SKM-1 (cell line): ENCODE results near the gene CENPA.
"Not testable (repeated sequence)": the region's sequence is repeated elsewhere in the genome, so short reads cannot be mapped to it uniquely, and the experiment has no call there.

ENCODE experiments used
- DNase-seq: peaks from one replicate; lab custom pipeline; 2025; ENCODE audit not compliant: unreplicated experiment; lab: John Stamatoyannopoulos, UW

Gene CENPA

DNA sequence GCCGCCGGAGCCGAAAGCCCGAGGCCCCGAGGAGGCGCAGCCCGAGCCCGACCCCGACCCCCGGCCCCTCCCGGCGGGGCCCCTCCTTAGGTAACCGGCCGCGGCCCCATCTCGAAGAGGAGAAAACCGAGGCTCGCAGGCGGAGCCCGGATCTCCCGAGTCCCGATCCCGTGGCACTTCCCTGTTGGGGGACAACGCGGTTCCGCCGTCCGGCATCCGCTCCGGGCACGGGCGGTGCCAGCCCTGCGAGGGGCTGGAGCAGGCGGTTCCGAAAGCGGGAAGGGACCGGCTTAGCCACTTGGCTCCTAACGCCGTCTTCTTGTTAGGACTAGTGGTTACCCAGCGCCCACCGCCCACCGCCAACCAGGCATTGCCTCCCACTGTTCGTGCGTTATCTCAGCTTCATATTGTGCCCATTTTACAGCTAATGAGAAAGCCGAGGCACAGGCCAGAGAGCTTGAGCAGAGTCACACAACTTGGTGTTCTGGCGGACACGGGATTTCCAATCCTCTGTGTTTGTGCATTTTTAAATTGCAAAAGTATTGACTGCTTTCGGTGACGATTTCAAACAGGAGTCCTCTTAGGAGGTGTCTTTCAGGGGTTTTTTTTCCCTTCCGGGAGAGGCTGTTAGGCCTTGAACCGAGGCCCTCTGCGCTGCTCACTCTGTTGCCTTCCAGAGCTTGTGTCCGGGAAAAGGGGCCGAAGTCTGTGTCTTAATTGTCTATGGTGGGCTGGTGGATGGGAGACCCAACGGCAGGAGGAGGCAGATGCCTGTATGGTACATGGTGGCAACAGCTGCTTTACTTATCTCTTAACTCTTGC is 562 bp downstream of the CENPA start:
- no peak for DNase-seq

DNA sequence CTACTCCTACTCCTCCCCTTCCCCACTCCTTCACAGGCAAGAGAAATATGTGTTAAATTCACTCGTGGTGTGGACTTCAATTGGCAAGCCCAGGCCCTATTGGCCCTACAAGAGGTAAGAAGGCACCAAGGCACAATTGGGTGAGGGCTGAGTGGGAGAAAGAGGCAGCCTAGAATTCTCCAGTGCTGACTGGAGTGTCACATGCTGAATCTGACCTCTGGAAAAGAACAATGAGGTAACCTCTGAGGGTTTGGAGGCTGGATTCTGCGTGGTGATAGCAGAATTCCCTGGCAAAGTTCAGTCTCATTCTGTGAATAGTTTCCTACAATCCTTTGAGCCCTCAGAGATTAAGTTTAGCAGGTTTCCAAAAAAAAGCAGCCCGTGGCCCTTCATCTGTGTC is 6.9 kb downstream of the CENPA start:
- no peak for DNase-seq

DNA sequence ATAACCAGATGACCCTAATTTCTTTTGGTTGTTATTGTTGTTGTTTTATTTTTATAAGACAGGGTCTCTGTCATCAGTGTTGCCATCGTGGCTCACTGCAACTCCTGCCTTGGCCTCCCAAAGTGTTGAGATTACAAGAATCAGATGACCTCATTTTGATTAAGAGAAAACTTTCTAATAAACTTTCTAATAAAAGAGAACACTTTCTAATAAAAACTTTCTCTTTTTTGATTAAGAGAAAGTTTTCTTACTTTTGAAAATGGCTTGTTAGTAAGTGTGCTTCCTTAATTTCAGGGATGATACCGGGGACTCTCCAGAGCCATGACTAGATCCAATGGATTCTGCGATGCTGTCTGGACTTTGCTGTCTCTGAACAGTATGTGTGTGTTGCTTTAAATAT is 7.7 kb downstream of the CENPA start:
- DNase-seq = no peak

DNA sequence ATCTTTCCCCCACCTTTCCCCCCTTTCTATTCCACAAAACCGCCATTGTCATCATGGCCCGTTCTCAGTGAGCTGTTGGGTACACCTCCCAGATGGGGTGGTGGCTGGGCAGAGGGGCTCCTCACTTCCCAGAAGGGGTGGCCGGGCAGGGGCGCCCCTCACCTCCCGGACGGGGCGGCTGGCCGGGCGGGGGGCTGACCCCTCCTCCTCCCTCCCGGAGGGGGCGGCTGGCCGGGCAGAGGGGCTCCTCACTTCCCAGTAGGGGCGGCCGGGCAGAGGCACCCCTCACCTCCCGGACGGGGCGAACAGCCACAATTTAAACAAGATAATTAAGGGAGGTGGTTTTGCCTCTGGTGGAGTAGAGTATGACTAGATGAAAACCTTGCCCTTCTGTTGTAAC is 9.3 kb downstream of the CENPA start:
- not testable (repeated sequence) for DNase-seq

DNA sequence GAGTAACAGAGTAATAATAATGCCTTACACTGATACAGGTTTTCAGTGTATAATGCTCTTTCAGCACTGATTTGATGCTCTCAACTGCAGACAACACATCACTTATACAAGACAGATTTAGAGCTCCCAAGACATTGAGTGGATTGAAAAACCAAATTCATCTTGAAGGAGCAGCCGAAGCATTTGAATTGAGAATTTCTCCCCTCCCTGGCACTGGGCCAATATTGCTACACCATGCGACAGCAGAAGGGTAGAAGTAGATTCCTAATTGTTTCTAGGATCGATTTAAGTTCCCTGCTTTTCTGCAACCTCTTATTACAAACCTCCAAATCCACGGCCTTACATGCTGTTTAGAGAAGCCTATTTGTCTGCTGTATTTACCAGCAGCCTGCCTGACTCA is 15.5 kb downstream of the CENPA start:
- no peak for DNase-seq

DNA sequence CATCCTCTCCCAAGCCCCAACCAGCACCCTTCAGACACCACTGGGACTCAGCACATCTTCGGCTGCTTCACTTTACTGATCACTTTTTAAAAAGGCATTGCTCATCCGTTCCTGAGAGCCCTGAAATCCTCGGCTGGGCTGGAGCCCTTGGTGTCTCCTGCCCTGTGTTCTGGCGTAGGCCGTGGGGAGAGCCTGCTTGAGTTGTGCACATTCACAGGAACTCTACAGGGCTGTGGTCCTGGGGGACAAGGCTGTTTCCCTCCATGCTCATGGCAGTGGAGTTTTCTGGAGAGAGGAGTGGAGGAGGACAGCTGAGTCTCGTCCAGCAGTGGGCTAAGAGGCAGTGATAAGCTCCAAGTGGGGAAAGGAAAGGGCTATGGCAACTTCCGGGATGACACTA is 15.9 kb downstream of the CENPA start:
- DNase-seq = no peak

DNA sequence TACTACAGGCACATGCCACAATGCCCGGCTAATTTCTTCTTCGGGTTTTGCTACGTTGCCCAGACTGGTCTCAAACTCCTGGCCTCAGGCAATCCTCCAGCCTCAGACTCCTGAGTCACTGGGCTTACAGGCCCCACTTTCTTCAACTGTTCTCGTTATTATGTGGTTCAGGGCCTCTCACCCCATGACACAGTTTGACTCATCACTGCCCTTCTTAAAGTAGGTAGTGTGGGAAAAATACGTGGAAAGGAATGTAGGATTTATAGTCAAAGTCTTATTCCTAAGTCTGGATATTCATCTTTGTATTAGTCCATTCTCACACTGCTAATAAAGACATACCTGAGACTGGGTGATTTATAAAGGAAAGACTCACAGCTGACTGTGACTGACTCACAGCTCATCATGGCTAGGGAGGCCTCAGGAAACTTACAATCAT is 19.4 kb downstream of the CENPA start:
- DNase-seq = no peak

DNA sequence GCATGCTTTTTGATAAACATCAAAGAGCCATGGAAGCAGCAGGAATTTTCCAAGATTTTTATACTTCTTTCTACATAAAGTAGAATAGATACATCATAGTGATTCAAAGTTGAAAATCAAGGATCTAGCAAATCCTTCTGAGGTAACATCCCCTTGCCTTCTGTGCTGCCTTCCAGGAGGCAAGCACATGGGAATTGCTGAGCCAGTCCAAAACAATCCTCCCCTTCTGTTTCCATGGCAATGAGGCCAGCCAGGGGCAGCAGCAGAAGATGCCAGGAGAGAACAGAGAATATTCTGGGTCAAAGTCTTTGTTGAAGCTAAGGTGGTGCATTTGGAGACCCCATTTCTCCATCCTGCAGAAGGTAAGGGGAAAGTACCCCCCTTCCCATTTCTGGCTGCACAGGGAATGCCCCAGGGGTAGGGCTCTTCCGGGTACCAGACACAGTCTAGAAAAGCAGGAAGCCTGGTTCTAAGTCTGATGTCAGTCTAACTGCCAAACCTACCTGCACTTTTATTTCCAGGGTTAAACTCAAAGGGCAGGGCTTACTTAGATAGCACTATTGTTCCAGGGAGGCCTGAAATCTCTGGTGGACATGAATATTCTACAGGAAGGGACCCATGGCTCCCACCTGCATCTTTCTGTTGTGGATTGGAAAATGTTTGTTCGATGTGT is 22.1 kb downstream of the CENPA start:
- DNase-seq = no peak

DNA sequence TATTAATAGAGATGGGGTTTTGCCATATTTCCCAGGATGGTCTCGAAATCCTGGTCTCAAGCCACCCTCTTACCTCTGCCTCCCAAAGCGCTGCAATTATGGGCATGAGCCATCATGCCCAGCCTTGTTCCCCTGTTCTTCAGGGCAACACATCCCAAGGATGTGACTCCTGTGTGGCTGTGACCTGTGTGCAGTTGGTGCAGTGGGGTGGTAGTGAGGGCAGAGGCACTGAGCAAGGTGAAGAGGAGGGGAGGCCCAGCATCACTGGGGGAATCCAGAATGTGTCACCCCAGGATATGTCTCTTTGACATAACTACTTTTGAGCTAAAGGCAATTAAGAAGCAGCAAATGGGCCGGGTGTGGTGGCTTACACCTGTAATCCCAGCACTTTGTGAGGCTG is 23.4 kb downstream of the CENPA start:
- no peak for DNase-seq

DNA sequence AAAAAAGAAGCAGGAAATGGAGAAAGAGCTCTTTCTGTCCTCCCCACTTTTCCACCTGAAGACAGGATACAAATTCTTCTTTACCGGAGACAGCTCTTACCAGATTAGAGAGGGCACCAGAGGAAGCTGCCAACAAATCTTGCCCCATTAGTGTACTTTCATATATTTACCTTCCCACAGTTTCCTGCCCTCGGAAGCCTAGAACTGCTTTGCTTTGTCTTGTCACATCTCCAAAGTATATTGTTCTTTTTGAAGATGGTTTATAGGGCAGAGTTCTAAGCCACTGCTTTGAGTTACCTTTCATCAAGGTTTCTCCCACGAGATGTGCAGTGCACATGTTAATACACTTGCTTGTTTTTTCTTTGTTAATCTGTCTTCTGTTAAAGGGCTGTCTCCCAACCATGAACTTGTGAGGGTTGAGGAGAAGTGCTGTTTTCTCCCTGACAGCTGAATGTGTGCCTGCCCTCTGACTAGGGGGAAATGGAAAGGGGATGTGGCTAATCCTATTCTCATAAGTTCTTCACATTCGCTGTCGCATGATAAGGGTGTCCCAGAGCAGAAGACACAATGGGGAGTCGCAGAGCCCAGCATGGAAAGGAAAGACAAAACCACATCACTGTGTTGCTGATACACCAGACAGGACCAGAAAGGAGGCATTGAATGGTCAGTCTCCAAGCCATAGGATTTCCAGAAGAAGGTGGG is 24.2 kb downstream of the CENPA start:
- DNase-seq = peak; percentile 39

DNA sequence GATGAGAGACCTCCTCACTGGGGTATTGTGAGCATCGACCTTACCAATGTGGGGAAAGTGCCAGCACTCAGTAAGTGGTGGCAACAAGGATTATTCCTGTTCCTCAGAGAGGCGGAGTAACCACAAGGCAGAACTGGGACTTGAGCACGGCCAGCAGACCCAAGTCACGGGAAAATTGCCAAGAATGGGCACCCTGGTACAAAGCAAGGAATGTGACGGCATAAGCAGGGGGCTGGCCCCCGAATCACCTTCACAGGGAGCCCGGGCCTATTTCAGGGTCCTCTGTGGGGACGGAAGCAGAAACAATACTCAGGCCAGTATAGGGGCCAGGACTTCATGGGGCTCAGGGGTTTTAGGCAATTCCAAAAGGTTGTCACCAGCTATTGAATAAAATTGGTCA is 25.4 kb downstream of the CENPA start:
- DNase-seq = no peak

DNA sequence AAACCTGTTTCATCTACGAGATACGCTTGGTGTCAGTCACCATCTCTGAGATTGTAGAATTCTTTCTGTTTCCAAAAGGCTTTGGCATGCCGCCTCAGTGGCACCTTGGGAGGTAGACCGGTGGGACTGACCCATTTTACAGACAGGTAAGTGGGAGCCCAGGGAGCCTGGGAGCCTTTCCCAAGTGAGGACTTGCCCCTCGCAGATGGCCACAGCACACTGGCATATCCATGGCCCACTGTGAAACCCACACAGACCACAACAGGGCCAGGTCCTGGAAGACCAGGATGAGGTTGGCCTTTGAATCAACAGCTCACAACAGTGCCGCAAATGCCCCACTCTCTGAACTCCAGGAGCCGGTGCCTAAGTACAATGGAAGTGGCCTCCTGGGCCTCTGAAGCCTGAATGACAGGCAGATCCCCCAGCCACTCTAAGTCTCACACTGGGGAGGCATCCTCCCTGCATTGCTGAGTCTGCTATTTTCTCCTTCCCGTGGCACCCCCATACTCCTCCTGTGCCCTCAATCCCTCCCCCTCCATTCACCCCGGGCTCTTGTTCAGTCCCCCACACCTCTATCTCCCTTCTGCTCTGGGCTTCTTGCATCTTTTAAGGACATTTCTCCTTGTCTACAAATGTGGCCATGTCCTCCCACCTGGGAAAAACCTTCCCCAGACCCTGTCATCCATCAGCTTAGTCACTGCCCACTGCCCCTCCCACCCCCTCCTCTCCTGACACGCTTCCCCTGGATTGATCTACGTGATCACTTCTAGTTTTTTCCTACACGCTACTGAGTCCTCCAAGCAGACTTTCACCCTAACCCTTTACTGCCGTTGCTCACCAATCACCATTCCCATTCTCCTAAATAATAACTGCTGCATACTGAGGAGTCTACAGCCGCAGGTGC is 26.2 kb downstream of the CENPA start:
- no peak for DNase-seq

DNA sequence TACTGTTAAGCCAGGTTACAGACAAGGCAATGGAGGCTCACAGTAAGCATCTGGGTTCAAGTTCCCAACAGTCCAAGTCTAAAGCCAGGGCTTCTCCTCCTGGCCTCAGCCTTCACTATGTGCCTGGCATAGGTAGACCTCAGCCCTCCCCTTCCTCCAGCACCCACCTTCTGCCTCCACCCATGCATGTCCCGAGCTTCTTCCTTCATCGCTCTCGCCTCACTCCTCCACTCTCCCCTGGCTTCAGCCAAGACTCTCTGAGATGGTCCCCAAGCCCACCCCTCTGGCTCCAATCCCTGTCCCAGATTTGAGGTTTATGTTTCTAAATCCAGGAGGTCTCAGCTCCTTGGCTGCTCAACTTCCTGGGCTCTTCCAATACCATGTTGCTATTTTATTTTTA is 26.9 kb downstream of the CENPA start:
- DNase-seq = no peak

DNA sequence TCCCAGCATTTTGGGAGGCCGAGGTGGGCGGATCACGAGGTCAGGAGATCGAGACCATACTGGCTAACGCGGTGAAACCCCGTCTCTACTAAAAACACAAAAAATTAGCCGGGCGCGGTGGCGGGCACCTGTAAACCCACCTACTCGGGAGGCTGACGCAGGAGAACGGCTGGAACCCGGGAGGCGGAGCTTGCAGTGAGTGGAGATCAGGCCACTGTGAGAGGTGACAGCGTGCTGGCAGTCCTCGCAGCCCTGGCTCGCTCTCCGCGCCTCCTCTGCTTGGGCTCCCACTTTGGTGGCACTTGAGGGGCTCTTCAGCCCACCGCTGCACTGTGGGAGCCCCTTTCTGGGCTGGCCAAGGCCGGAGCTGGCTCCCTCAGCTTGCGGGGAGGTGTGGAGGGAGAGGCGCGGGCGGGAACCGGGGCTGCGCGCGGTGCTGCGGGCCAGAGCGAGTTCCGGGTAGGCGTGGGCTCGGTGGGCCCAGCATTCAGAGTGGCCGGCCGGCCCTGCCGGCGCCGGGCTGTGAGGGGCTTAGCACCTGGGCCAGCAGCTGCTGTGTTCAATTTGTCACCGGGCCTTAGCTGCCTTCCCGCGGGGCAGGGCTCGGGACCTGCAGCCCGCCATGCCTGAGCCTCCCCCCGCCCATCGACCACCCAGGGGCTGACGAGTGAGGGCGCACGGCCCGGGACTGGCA is 28.4 kb downstream of the CENPA start:
- not testable (repeated sequence) for DNase-seq

DNA sequence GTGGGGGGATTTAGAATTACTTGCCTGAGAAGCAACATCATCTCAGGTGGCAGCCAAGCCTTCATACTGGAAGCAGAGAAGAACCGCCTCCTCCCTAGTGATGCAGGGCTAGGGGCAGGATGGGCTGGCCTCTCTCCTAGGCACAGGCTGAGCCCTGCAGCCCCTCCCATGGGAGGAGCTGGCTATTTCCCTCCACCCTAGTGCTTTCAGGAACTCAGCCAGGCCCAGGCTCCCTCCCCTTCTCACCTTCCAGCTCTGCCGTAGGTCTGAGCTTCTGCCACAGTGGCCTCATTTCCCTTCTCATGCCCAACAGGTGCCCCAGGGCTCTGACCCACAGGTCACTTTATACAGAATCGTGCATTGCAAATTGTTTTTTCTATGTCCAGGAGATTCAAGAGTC is 31.0 kb downstream of the CENPA start:
- DNase-seq = no peak

DNA sequence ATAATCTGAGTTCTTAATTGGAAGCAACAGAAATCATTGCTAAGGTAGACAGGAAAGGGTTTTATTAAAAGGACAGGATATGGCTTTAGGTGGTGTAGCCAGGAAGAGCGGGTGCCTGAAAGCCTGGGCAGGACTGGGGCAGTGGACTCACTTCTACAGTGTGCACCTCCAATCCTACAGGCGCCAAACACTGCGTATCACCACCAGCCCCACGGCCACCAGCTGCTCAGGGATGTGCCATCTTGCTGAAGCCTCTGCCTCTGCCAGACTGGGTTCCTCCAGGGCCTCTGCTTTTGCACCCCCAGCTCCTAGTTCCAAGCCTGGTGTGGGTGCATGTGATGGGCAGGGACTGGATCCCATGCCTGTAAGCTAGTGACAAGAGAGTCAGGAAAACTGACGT is 32.4 kb downstream of the CENPA start:
- no peak for DNase-seq

DNA sequence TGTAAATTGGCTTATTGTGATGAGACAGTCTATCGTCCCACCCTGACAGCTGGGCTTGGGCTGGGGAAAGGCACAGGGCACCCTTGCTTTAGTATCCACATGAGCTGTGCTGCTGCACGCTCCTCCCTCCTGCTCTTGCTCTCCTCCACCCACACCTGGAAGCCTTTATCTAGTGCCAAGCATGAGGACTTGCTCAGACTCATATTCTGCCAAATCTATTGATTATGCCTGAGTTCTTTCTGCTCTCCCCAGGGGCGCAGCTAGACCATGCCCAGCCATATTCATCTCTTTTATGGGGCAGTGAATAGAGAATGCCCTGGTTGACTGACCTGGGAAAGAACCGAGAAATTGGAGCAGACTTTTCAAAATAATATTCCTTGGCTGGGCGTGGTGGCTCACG is 33.1 kb downstream of the CENPA start:
- DNase-seq = no peak

DNA sequence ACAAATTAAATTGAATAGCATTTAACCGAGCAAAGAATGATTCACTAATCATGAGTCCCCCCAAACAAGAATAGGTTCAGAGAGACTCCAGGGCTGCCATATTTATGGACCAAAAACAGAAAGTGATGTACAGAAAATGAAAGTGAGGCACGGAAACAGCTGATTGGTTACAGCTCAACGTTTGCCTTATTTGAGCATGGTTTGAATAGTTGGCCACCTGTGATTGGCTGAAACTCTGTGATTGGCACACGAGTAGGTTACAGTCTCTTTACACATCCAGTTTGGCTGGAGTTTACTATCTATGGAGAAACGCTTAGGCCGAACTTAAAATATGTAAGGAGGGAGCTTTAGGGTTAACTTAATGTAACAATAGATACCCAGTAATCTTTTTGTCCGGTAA is 35.1 kb downstream of the CENPA start:
- no peak for DNase-seq

DNA sequence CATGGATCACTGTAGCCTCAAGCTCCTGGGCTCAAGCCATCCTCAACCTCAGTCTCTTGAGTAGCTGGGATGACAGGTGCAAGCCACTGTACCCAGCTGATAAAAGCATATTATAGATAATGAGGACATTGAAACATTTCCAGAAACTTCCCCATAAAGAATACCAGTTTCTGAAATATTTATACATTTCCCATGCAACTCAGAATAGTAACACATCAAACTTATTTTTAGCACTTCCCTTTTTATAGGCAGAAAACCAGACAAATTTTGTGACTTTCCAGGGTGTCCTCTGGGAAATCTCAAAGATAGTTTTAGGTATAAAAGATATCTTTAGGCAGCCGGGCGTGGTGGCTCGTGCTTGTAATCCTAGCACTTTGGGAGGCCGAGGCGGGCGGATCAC is 37.0 kb downstream of the CENPA start:
- no peak for DNase-seq

DNA sequence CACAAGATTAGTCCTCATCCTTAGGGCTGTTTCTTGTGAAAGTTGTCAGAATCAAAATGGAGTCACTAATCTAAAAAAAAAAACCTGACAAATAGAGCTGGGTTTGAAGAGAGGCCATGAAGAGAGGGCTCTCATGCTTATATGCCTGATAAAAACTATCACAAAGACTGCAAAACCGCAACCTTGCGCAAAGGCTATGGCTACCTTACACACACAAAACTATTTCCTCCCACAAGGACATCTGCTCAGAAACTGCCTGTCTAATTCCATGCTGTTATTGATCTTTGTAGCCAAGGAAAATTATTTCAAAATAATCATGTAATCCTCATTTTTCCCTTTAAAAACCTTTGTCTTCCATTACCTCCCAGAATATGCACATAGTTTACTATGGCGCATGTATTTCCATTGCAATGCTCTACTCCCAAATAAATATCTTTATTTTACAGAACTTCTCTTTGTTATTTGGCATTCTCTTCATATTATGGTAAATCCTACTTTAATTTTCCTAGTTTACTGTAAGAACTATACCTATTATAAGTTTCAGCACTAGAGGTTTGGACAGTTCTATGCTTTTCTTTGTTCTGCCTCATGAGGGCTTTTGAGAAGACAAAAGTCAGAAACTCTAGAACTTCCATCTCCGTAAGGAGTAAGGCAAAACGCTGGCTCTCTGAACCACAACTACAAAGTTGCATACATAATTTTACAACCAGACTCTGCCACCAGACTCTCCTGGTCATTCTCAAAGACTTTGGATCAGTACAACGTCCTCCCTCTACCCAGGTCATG is 52.5 kb downstream of the CENPA start:
- DNase-seq = peak; percentile 55
